ENCODE data around the gene CCND2.
"Not testable (repeated sequence)": the region's sequence is repeated elsewhere in the genome, so short reads cannot be mapped to it uniquely, and the experiment has no call there.

Gene CCND2

GRCh38 chr12:4241592-4241991, 32.0 kb upstream of the CCND2 start:
- H3K4me1 ChIP-seq, result peaks cover 44% of the 10 kb centered on the region
- H3K9me3 ChIP-seq, result peaks cover 25% of the 10 kb centered on the region
- no peak overlapping the region for H3K9ac ChIP-seq
- H3K4me3 ChIP-seq, result no peak overlapping the region
- H3K27ac ChIP-seq, result no peak overlapping the region
- TF ChIP-seq Cebpa-rat (IDR thresholded peaks at IDR 0.05), result no peak
- no peaks in the 10 kb centered on the region for H3K27me3 ChIP-seq
- H4K20me1 ChIP-seq, result no peaks in the 10 kb centered on the region
- no peak overlapping the region for H3K4me2 ChIP-seq
- H3K36me3 ChIP-seq, result no peaks in the 10 kb centered on the region

- Histone ChIP-seq H4K20me1 (no peaks in the 10 kb centered on the region), H3K9ac (0 out of 2 replicates have a peak overlapping the region, but pooled peaks have one; percentile 9), H3K9me3 (peaks cover 22% of the 10 kb centered on the region), H3K36me3 (no peaks in the 10 kb centered on the region), H3K4me3 (no peak overlapping the region), H3K27me3 (no peaks in the 10 kb centered on the region), H3K4me1 (peaks cover 44% of the 10 kb centered on the region), H3K27ac (0 out of 2 replicates have a peak overlapping the region, but pooled peaks have one; percentile 35), H3K4me2 (peak overlapping the region; percentile 85)
- TF ChIP-seq Cebpa-rat (IDR thresholded peaks at IDR 0.05), result no peak
Observed at GRCh38 chr12:4242595-4242994, 31.0 kb upstream of the CCND2 start.

- Histone ChIP-seq H3K9ac (0 out of 2 replicates have a peak overlapping the region, but pooled peaks have one; percentile 9), H3K4me2 (peak overlapping the region; percentile 85), H3K4me1 (peaks cover 44% of the 10 kb centered on the region), H3K27me3 (no peaks in the 10 kb centered on the region), H4K20me1 (no peaks in the 10 kb centered on the region), H3K27ac (0 out of 2 replicates have a peak overlapping the region, but pooled peaks have one; percentile 35), H3K4me3 (no peak overlapping the region), H3K36me3 (no peaks in the 10 kb centered on the region), H3K9me3 (peaks cover 22% of the 10 kb centered on the region)
- TF ChIP-seq Cebpa-rat (IDR thresholded peaks at IDR 0.05), result no peak
Observed at GRCh38 chr12:4243091-4243490, 30.5 kb upstream of the CCND2 start.

- H3K27me3 ChIP-seq, H3K36me3 ChIP-seq, H4K20me1 ChIP-seq, H3K27ac ChIP-seq, H3K4me3 ChIP-seq: not testable (repeated sequence)
- Histone ChIP-seq H3K9me3 (peaks cover 20% of the 10 kb centered on the region), H3K4me2 (peak overlapping the region; percentile 85), H3K9ac (0 out of 2 replicates have a peak overlapping the region, but pooled peaks have one; percentile 9), H3K4me1 (peaks cover 44% of the 10 kb centered on the region)
Observed at GRCh38 chr12:4243491-4244100, 30.0 kb upstream of the CCND2 start.

GRCh38 chr12:4244868-4245267, 28.7 kb upstream of the CCND2 start:
- Histone ChIP-seq H3K4me1 (peaks cover 44% of the 10 kb centered on the region), H3K9me3 (0 out of 2 replicates have a peak, but pooled peaks cover 7% of the 10 kb centered on the region), H3K27me3 (no peaks in the 10 kb centered on the region), H3K4me2 (peak overlapping the region; percentile 15), H3K27ac (no peak overlapping the region), H3K36me3 (no peaks in the 10 kb centered on the region), H3K9ac (no peak overlapping the region), H4K20me1 (no peaks in the 10 kb centered on the region), H3K4me3 (no peak overlapping the region)
- no peak for TF ChIP-seq Cebpa-rat (IDR thresholded peaks at IDR 0.05)

GRCh38 chr12:4245446-4245845, 28.1 kb upstream of the CCND2 start:
- H3K36me3 ChIP-seq, result no peaks in the 10 kb centered on the region
- no peaks in the 10 kb centered on the region for H3K27me3 ChIP-seq
- no peak overlapping the region for H3K9ac ChIP-seq
- 0 out of 2 replicates have a peak, but pooled peaks cover 3% of the 10 kb centered on the region for H3K9me3 ChIP-seq
- H3K4me3 ChIP-seq, result no peak overlapping the region
- H4K20me1 ChIP-seq, result no peaks in the 10 kb centered on the region
- TF ChIP-seq Cebpa-rat (IDR thresholded peaks at IDR 0.05), result no peak
- H3K4me2 ChIP-seq, result peak overlapping the region; percentile 15; the same call in 1 of the 2 replicates
- peaks cover 48% of the 10 kb centered on the region for H3K4me1 ChIP-seq
- H3K27ac ChIP-seq, result no peak overlapping the region

- no peak overlapping the region; the same call in 1 of the 2 replicates for H3K9ac ChIP-seq
Observed at GRCh38 chr12:4246116-4246515, 27.4 kb upstream of the CCND2 start.

GRCh38 chr12:4250691-4251090, 22.9 kb upstream of the CCND2 start:
- Histone ChIP-seq H3K4me2 (peak overlapping the region; percentile 58), H3K4me1 (peaks cover 20% of the 10 kb centered on the region), H3K9ac (no peak overlapping the region), H3K27ac (no peak overlapping the region), H4K20me1 (no peaks in the 10 kb centered on the region), H3K27me3 (no peaks in the 10 kb centered on the region), H3K4me3 (no peak overlapping the region), H3K36me3 (no peaks in the 10 kb centered on the region), H3K9me3 (no peaks in the 10 kb centered on the region)
- TF ChIP-seq Cebpa-rat (IDR thresholded peaks at IDR 0.05), result no peak

More at GRCh38 chr12:4246116-4246515, 27.4 kb upstream of the CCND2 start:
- Histone ChIP-seq H4K20me1 (no peaks in the 10 kb centered on the region), H3K4me3 (no peak overlapping the region), H3K4me2 (peak overlapping the region; percentile 15), H3K27ac (no peak overlapping the region), H3K9me3 (no peaks in the 10 kb centered on the region), H3K4me1 (peaks cover 55% of the 10 kb centered on the region), H3K36me3 (no peaks in the 10 kb centered on the region), H3K27me3 (no peaks in the 10 kb centered on the region)
- no peak for TF ChIP-seq Cebpa-rat (IDR thresholded peaks at IDR 0.05)

GRCh38 chr12:4251216-4251891, 22.2 kb upstream of the CCND2 start:
- Histone ChIP-seq H3K27ac (no peak overlapping the region), H3K9ac (no peak overlapping the region), H4K20me1 (no peaks in the 10 kb centered on the region), H3K36me3 (no peaks in the 10 kb centered on the region), H3K4me3 (no peak overlapping the region), H3K4me2 (peak overlapping the region; percentile 58), H3K27me3 (no peaks in the 10 kb centered on the region), H3K4me1 (peaks cover 13% of the 10 kb centered on the region), H3K9me3 (no peaks in the 10 kb centered on the region)
- TF ChIP-seq Cebpa-rat (IDR thresholded peaks at IDR 0.05), result no peak

- Histone ChIP-seq H3K27me3 (no peaks in the 10 kb centered on the region), H3K4me2 (no peak overlapping the region), H3K27ac (no peak overlapping the region)
Observed at GRCh38 chr12:4251967-4252366, 21.6 kb upstream of the CCND2 start.

More at GRCh38 chr12:4251967-4252366, 21.6 kb upstream of the CCND2 start:
- H3K4me1 ChIP-seq, result peaks cover 12% of the 10 kb centered on the region
- H3K4me3 ChIP-seq, result no peak overlapping the region
- no peaks in the 10 kb centered on the region for H3K36me3 ChIP-seq
- H3K9ac ChIP-seq, result no peak overlapping the region
- no peaks in the 10 kb centered on the region for H4K20me1 ChIP-seq
- TF ChIP-seq Cebpa-rat (IDR thresholded peaks at IDR 0.05), result no peak
- H3K9me3 ChIP-seq, result no peaks in the 10 kb centered on the region
